Measurements from ENCODE around the gene ALKBH4. TPM values are rescaled to one million over a fixed set of nuclear protein-coding genes. Genes with fewer than 3 reads are reported as not detected.

ALKBH4 gene
- total and polyA plus RNA-seq, 2 donors (not counting 3 experiments of a cell fraction or from before 2014, with no cell fraction given), result 5.3 to 10.8 TPM

GRCh38 chr7:102434039-102434486 is 30.6 kb downstream of the ALKBH4 start:
- Histone ChIP-seq H3K36me3 (ENCODE audit: control insufficient read depth in 2 of 2, extremely low read depth in 1 of 2, insufficient read depth in 2 of 2, low read length in 2 of 2) (peaks cover under 1 to 2% of the 10 kb centered on the region in 2 experiments), H3K4me1 (ENCODE audit: control insufficient read depth, extremely low read depth, insufficient read depth, low read length) (peaks cover 6% of the 10 kb centered on the region), H3K79me2 (ENCODE audit: control insufficient read depth, insufficient read depth, low read length) (peaks cover 19% of the 10 kb centered on the region), H3K27me3 (ENCODE audit: control insufficient read depth in 2 of 2, insufficient read depth in 2 of 2, low read length in 2 of 2) (no peaks in the 10 kb centered on the region), H3K9me3 (replicated peaks; ENCODE audit: control insufficient read depth, insufficient read depth, low read length) (no peaks in the 10 kb centered on the region), H4K20me1 (replicated peaks; ENCODE audit: control insufficient read depth, extremely low read depth, insufficient read depth, low read length) (no peaks in the 10 kb centered on the region), H3K27ac (ENCODE audit: insufficient read depth, low read depth, low read length) (peak overlapping the region; percentile 54), H3K9ac (replicated peaks; ENCODE audit: extremely low read depth, insufficient read depth, low read length) (peak overlapping the region; percentile 77), H3K4me3 (replicated peaks in 1 of 3; ENCODE audit: insufficient read depth in 1 of 3, low read depth in 1 of 3, low read length in 3 of 3) (peak overlapping the region; percentile 82 to 98 (median 83)), H3K4me2 (ENCODE audit: insufficient read depth, low read length) (peak overlapping the region; percentile 62), H2AFZ (ENCODE audit: low read depth, low read length) (peak overlapping the region; percentile 61), H3K9me1 (replicated peaks; ENCODE audit: control insufficient read depth, extremely low read depth, insufficient read depth, low read length) (no peaks in the 10 kb centered on the region)
- dilution Hi-C loops (cut with MboI; ENCODE audit: extremely low pct_ligation_motif_present, low sequenced_read_pairs) (no loop called here), intact Hi-C loops (cut with micrococcal nuclease) (no loop called here)
- TF ChIP-seq MYC (IDR thresholded peaks at IDR 0.05; ENCODE audit: low read depth, low read length), result no peak
- no peak for TF ChIP-seq POLR2A (IDR thresholded peaks at IDR 0.05; ENCODE audit: low read depth, low read length)
- no peak for TF ChIP-seq POLR2AphosphoS5 (IDR thresholded peaks at IDR 0.05; ENCODE audit: insufficient read depth, low read depth, low read length)
- no peak for TF ChIP-seq EZH2 (IDR thresholded peaks at IDR 0.05; ENCODE audit: borderline replicate concordance, low read depth, low read length, severe bottlenecking)
- no peak for TF ChIP-seq JUN (IDR thresholded peaks at IDR 0.05; ENCODE audit: borderline replicate concordance, insufficient read depth, insufficient read length, low read depth)
- TF ChIP-seq GATA2 (IDR thresholded peaks at IDR 0.05; ENCODE audit: insufficient read depth, insufficient read length, low read depth, low read length), result no peak
- TF ChIP-seq MAX (IDR thresholded peaks at IDR 0.05; ENCODE audit: insufficient read depth, insufficient read length), result no peak
- no peak for TF ChIP-seq FOS (IDR thresholded peaks at IDR 0.05; ENCODE audit: borderline replicate concordance, insufficient read depth, low read length)
- no peak for TF ChIP-seq CTCF (IDR thresholded peaks at IDR 0.05; ENCODE audit: extremely low read depth in 1 of 2, insufficient read depth in 1 of 2, low read depth in 1 of 2, low read length in 2 of 2)
- FAIRE-seq, result no peak
- no TSS peak for BruUV-seq (replicated peaks)
- CTCF ChIA-PET, result interaction anchor here (0.9 to 2.2 kb wide), 4 partner anchors 21 to 154 kb away, joined by 3 to 9 read pairs (median 4); no protein-coding TSS in a partner anchor
- DNase-seq (ENCODE audit: low read depth, low spot score), result no peak
- POLR2A ChIA-PET, result interaction anchor here (0.6 kb wide), 1 partner anchor 38 kb away, joined by 3 read pairs; the partner anchor contains the start of gene PRKRIP1

Data from endothelial cell of umbilical vein (primary cell).